ENCODE results near the gene TSPEAR.
"Not testable (repeated sequence)": the region's sequence is repeated elsewhere in the genome, so short reads cannot be mapped to it uniquely, and the experiment has no call there.

Gene TSPEAR

GRCh38 chr21:44702111-44702972 lies 9.0 kb downstream of the TSPEAR start:
- no peak for DNase-seq (ENCODE audit: low read depth in 3 of 3)

GRCh38 chr21:44701541-44701940 lies 9.8 kb downstream of the TSPEAR start:
- DNase-seq (ENCODE audit: low read depth in 3 of 3), result no peak

DNA sequence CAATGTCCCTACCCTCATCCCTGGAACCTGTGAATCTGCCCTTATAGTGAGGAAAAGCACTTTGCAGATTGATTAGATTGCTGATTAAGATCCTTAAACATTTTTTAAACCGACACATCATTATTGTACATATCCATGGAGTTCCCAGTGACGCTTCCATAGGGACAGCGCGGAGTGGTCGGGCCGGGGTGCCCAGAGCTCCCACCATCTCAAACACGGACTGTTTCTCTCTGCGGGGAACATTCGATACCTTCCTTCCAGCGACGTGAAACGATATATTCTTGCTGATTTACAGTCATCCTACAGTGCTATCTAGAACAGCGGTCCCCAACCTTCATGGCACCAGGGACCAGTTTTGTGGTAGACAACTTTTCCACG lies 10.4 kb downstream of the TSPEAR start:
- no peak for DNase-seq (ENCODE audit: low read depth in 3 of 3)

DNA sequence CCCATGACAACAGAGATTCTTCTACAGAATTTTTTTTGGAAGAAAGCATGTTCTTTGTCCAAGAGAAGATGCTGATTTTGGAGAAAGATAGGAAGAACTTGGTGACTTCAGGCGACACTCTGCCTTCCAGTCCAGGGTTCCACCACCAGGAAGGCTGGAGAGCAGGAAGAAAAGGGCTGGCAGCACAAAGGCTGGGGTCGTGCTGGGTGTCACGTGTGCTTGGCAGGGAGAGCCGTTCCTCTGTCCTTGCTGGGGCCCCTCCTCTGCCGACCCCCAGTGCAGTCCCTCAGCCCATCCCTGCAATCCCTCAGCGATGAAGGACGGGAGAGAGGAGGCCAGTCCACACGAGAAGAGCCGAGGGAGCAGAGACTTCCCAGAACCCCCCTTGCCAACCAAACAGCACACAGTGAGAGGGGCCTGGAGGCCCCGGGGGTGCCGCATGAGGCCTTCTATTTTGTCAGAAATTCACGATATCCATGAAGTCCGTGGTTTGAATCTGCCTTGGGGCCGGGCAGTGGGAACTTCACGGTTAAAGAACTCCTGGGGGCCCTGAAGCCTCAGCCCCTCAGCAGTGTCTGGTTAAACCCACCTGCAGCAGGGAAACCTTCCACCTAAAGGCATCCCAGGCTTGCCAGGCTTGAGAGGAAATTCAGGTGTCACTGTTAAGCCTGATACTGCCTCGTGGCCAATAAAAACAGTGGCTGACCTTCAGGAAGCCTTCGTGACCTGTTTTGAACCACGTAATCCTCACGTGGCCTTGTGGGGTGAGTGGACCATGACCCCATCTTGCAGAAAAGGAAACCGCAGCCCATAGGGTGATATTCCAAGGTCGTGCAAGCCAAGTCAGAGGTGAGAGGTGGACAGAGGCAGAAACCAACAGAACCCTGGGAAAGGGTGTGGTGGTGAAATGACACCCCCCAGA lies 11.0 kb downstream of the TSPEAR start:
- DNase-seq (ENCODE audit: low read depth in 3 of 3), result no peak

- DNase-seq (ENCODE audit: low read depth in 3 of 3), result no peak
Observed at GRCh38 chr21:44699502-44700001, 11.8 kb downstream of the TSPEAR start.

- no peak for DNase-seq (ENCODE audit: low read depth in 3 of 3)
Observed at GRCh38 chr21:44697811-44698734, 13.3 kb downstream of the TSPEAR start.

DNA sequence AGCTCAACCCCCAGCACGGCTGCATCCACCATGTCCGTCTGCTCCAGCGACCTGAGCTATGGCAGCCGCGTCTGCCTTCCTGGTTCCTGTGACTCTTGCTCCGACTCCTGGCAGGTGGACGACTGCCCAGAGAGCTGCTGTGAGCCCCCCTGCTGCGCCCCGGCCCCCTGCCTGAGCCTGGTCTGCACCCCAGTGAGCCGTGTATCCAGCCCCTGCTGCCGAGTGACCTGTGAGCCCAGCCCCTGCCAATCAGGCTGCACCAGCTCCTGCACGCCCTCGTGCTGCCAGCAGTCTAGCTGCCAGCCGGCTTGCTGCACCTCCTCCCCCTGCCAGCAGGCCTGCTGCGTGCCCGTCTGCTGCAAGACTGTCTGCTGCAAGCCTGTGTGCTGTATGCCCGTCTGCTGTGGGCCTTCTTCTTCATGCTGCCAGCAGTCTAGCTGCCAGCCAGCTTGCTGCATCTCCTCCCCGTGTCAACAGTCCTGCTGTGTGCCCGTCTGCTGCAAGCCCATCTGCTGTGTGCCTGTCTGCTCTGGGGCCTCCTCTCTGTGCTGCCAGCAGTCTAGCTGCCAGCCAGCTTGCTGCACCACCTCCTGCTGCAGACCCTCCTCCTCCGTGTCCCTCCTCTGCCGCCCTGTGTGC lies 14.1 kb downstream of the TSPEAR start, which contains the start of gene KRTAP10-12:
KRTAP10-12 (plus strand) TSS at position 1 of the 639 bp plus-strand sequence; CDS start at position 31, 30 bp downstream.
- DNase-seq (ENCODE audit: low read depth in 3 of 3), result not testable (repeated sequence)

DNA sequence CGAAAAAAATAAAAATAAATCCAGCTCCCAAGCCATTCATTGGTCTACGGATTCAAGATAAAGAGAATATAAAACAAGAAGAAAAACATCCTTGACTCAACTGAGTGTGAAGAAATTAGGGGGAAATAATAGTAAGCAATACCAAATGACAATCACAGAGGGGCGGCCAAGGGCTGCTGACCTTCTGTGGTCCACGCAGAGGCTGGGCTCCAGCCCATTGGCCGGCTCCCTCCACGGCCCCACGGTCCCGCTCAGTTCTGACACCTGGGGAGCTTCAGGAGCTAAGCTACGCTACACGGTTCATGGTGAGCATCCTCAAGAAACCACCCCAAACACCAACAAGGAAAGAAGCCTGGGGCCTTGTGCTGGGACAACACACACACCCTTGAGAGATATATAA lies 14.8 kb downstream of the TSPEAR start:
- no peak for DNase-seq (ENCODE audit: low read depth in 3 of 3)

DNA sequence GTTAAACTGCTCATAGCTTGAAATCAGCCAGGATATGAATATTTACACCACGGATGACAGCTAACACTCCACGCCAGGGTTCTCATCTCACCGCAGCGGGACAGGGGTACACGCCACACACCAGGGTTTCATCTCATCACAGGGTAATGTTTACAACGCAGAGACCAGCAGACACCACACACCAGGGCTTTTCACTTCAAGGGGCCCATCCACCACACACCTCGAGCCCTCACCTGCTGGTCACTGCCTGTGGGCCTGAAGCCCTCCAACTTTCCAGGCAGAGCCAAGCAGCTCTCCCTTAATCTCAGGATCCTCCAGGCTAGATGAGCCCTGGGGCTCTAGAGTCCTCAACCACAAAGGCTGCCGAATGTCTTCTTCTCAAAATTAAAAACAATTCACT lies 15.7 kb downstream of the TSPEAR start:
- DNase-seq (ENCODE audit: low read depth in 3 of 3), result no peak

- DNase-seq (ENCODE audit: low read depth in 3 of 3), result no peak
Observed at GRCh38 chr21:44695184-44695583, 16.2 kb downstream of the TSPEAR start.

- DNase-seq (ENCODE audit: low read depth in 3 of 3), result no peak
Observed at GRCh38 chr21:44694776-44695175, 16.6 kb downstream of the TSPEAR start.

- no peak for DNase-seq (ENCODE audit: low read depth in 3 of 3)
Observed at GRCh38 chr21:44692798-44693512, 18.4 kb downstream of the TSPEAR start.

DNA sequence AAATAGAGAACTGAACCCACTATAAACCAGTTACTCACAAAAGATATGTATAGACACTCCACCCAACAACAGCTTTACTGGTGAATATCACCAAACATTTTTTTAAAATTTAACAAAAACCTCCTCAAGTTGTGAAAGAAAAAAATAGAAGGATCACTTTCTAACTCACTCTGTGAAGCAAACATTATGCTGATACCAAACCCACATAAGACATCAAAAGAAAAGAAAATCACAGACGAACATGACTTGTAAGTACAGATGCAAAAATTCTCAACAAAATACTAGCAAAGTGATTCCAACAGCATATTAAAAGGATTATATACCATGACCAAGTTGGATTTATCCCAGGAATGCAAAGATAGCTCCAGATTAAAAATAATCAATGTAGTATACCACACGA lies 19.7 kb downstream of the TSPEAR start:
- no peak for DNase-seq (ENCODE audit: low read depth in 3 of 3)

DNA sequence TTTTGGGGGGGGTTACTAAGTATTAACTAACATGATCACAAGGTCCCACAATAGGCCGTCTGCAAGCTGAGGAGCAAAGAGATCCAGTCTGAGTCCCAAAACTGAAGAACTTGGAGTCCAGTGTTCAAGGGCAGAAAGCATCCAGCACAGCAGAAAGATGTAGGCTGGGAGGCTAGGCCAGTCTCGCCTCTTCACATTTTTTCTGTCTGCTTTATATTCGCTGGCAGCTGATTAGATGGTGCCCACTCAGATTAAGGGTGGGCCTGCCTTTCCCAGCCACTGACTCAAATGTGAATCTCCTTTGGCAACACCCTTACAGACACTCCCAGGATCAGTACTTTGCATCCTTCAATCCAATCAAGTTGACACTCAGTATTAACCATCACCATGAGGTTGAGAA lies 21.6 kb downstream of the TSPEAR start:
- not testable (repeated sequence) for DNase-seq (ENCODE audit: low read depth in 3 of 3)

- no peak for DNase-seq (ENCODE audit: low read depth in 3 of 3)
Observed at GRCh38 chr21:44687671-44688070, 23.7 kb downstream of the TSPEAR start.

- DNase-seq (ENCODE audit: low read depth in 3 of 3), result no peak
Observed at GRCh38 chr21:44686843-44687561, 24.4 kb downstream of the TSPEAR start.

DNA sequence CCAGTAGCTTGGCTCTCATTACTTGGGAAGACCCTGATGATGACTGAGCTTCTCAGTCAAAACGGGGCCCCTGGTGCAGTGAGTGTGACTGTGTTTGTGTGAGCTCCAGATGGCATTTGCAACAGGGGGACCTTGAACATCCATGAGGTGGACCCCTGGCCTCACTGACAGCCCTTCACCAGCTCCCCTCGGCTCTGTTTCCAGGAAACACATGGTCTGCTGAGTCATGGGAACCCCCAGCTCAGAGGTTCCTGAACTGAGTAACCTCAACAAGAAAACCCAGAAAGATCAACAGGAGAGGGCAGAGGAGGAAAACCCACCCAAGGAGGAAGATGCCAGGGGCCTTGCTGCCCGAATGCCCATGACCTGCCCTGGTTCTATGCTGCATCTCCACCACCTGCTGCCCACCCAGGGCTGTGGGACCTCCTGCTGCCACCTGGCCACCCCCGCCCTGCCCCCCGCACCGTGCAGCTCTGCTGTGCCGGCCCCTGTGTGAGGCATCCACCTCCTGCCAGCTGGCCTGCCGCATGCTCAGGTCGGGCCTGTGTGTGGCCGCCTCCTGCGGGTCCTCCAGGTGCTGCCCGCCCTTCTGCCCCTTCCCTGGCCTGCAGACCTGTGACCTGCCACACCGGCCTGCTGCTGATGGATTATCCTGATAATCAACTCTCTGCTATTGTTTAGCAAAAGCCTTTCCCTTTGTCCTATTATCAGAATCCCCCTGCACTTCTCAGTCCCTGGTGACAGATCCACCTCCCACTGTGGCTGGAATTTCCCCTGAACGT lies 25.2 kb downstream of the TSPEAR start:
- no peak for DNase-seq (ENCODE audit: low read depth in 3 of 3)

- DNase-seq (ENCODE audit: low read depth in 3 of 3), result not testable (repeated sequence)
Observed at GRCh38 chr21:44685050-44685449, 26.3 kb downstream of the TSPEAR start.

DNA sequence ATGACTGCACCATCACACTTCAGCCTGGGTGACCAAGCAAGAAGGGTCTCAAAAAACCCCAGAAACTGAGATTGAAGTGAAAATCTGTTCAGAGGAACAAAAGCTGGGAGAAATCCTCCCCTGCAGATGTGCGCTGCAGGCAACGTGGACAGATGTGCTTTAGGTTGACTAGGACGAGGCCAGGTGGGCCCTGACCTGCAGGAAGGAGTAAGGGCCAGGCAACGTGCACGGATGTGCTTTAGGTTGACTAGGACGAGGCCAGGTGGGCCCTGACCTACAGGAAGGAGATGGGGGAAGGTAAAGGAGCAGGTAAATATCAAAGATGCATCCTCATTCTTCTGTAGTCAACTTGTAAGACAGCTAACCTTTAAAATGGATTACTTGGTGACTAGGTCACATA lies 26.9 kb downstream of the TSPEAR start:
- no peak for DNase-seq (ENCODE audit: low read depth in 3 of 3)
